Kidney glomerular epithelial cell (primary cell): Measurements from ENCODE around the gene NXF1.
"Not testable (repeated sequence)": the region's sequence is repeated elsewhere in the genome, so short reads cannot be mapped to it uniquely, and the experiment has no call there.

Experiments
- DNase-seq: peaks from one replicate; lab custom pipeline; 2025; lab: John Stamatoyannopoulos, UW

NXF1 gene

DNA sequence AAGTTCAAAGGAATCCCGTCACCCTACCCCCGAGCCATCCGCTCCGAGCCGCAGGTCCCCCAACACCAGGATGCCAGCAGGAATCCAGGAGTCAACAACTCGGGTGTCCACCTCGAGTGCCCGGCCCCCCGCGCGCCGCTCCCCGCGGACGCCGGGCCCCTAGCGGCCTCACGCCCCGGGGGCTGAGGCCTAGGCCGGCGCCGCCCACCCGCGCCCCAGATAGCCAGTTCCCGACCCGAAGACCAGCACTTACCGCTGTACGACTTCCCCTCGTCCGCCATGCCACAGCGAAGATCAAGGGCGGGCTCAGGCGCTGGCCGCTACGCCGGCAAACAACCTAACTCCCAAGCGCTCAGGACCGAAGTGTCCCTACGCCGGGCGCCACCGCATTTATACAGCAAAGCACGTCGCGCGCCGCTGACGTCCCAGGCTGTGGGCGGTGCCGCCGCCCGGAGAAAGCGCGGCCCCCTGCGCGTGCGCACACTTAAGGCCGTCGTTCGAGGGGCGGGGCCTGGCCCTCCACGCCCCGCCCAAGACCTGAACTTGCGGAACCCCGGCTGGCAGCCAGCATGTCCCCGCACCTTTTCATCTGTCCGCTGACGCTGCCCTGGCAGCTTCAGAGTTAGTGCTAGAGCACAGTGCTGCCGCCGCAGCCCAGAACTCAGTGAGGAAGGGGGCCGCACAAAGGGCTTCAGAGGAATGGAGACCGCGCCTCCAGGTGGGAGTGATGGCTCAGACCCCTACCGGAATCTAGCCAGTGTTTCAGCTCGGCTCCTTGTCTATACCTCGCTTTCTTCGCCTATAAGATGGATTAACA is at the start of gene NXF1:
Gene NXF1, minus strand, starts transcription at position 365 of the 817 bp plus-strand sequence. Its CDS starts 84 bp downstream, at position 281.
- DNase-seq, result peak; percentile 88

GRCh38 chr11:62854013-62854824 is 49.0 kb upstream of the NXF1 start:
- DNase-seq, result no peak

- no peak for DNase-seq
These were observed 48.2 kb upstream of the NXF1 start for GRCh38 chr11:62853279-62853965.

DNA sequence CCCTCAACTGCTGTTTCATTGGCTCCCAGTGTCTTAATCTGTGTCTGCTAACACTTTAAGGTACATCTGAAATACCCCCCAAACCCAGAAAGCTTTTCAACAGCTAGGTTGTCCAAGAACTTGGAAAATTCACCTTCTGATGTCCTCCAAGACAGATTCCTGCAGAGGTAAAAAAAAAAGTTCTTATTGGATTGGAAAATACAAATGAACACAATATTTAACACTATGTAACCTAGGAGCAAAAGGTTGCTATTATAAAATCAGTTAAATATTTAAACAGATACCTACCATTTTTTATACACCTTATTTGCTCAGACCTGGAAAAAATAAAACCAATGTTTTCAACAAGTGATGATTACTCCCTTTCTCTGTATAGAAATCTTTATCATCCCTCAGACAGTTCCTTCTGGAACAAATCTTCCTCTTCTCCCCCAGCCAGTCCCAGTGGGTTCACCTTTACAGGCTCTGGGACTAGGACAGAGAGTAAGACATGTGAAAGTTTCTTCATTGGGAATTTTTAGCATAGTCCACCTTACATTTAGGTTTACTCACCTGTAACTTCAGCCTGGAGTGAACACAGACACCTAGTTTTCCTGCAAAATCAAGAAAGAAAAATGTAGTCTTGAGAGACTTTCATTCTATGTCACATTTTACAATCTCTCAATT is 47.4 kb upstream of the NXF1 start:
- DNase-seq, result no peak

GRCh38 chr11:62851807-62852522 is 46.7 kb upstream of the NXF1 start:
- DNase-seq, result no peak

- DNase-seq, result no peak
These were observed 45.9 kb upstream of the NXF1 start for GRCh38 chr11:62850911-62851806.

DNA sequence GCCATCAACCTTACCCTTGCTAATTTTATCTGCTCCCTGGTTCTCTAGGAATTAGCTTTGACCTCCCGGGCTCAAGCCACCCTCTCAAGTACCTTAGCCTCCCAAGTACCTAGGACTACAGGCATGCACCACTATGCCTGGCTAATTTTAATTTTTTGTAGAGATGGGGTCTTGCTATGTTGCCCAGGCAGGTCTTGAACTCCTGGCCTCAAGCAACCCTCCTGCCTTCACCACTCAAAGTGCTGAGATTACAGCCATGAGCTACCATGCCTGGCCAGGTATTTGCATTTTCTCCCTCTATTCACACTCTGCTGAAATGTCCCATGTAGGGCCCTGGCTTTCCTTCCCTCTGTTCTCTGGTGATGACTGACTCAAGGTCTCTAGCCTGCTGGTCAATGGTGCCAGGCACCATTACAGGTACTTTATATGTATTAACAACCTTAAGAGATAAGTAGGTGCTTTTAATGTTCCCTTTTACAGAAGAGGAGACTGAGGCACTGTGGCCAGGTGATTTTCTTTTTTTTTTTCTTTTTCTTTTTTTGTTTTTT is 42.6 kb upstream of the NXF1 start:
- no peak for DNase-seq

DNA sequence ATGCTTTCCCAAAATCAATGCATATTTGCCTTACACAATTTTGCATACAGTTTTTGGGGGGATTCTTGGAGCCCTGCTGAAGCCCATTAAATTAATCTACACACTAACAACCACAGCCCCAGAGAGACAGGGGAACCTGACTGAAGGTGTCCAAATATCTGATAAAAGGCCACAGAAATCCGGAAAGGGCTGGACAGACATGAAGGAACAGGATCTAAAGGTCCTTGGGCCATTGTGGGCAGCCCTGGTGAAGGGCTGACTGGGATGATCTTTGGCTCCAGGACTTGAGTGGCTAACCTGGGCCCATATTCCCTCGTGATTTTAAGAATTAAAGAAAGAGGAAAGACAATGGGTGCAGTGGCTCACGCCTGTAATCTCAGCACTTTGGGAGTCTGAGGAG is 40.9 kb upstream of the NXF1 start:
- DNase-seq, result no peak

DNA sequence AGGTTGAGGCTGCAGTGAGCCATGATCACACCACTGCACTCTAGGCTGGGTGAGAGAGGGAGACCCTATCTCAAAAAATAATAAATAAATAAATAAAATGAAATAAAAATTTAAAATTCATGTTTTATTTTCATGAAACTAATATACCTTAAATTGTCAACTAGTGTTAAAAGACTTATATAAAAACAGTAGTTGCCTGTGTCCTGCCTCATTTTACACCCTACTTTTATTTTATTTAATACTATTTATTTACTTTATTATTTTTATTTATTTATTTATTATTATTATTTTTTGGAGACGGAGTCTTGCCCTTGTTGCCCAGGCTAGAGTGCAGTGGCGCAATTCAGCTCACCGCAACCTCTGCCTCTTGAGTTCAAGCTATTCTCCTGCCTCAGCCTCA is 38.9 kb upstream of the NXF1 start:
- no peak for DNase-seq

DNA sequence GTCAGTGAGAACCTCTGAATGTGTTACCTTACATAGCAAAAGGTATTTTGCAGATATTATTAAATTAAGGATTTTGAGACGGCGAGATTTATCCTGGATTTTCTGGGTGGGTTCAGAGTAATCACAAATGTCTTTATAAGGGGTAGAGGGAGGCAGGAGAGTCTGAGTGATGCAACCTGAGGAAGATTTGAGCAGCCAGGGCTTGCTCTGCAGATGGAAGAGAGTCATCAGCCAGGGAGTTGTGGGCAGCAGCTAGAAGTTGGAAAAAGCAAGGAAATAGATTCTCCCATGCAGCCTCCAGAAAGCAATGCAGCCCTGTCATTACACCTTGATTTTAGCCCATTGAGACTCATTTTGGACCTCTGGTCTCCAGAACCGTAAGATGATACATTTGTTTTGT is 38.2 kb upstream of the NXF1 start:
- no peak for DNase-seq

DNA sequence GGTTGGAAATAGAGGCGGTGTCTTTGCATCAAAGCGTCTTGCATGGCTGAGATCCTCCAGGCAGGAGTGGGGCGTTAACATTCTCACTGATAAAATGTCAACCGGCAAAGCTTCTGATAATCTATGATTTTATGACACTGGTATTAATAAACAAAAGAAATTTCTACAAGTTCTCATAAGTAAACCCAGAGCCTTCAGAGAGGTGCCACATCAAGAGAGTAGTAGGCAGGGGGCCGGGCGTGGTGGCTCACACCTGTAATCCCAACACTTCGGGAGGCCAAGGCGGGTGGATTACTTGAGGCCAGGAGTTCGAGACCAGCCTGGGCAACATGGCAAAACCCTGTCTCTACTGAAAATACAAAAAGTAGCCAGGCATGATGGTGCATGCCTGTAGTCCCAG is 37.7 kb upstream of the NXF1 start:
- DNase-seq, result not testable (repeated sequence)

DNA sequence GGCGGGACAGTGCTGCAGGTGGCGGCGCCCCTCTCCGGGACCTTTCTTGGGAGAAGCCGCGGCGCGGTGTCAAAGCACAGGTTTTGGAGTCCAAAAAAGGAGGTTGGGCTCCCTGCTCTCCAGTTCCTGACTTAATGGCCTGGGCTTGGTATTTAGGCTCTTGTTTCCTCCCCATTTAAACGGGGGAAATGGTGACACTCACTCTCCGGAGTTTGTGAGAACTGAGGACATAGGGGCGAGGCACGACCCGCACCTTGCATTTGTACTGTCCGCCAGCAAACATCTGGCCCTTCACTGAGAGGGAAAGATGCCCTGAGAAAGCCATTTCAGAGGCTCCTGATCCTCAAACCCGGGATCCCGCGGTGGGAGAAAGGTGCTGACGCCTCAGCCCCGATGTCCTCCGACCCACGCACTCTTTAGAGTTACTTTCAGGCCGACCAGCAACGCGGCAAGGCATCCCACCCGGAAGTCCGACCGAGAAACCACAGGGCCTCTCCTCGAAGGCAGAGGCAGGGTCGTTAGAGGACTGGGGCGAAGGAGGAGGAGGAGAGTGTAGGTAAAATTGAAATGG is 37.0 kb upstream of the NXF1 start:
- no peak for DNase-seq

GRCh38 chr11:62841361-62842170 is 36.3 kb upstream of the NXF1 start:
- peak; percentile 100 for DNase-seq

DNA sequence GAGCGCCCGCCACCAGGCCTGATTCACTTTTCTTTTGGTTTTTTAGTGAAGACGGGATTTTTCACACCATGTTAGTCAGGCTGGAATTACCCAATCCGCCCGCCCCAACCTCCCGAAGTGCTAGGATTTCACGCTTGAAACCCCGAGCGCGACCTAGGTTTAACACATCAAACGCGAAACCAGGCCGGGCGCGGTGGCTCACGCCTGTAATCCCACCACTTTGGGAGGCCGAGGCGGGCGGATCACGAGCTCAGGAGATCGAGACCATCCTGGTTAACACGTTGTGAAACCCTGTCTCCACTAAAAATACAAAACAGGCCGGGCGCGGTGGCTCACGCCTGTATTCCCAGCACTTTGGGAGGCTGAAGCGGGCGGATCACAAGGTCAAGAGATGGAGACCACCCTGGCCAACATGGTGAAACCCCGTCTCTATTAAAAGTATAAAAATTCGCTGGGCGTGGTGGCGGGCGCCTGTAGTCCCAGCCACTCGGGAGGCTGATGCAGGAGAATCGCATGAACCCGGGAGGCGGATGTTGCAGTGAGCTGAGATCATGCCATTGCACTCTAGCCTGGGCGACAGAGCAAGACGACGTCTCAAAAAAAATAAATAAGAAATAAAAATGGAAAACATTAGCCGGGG is 35.6 kb upstream of the NXF1 start:
- DNase-seq, result not testable (repeated sequence)

- peak; percentile 72 for DNase-seq
These were observed 34.1 kb upstream of the NXF1 start, which contains the start of gene WDR74 for GRCh38 chr11:62839050-62839945. Gene WDR74, minus strand, starts transcription at chr11:62839590. Its CDS starts 20 bp downstream, at chr11:62839570.

GRCh38 chr11:62835336-62835735 is 30.1 kb upstream of the NXF1 start:
- DNase-seq, result no peak
